Measurements from ENCODE around the gene UTP14C.
"Not testable (repeated sequence)": the region's sequence is repeated elsewhere in the genome, so short reads cannot be mapped to it uniquely, and the experiment has no call there.

Gene UTP14C

DNA sequence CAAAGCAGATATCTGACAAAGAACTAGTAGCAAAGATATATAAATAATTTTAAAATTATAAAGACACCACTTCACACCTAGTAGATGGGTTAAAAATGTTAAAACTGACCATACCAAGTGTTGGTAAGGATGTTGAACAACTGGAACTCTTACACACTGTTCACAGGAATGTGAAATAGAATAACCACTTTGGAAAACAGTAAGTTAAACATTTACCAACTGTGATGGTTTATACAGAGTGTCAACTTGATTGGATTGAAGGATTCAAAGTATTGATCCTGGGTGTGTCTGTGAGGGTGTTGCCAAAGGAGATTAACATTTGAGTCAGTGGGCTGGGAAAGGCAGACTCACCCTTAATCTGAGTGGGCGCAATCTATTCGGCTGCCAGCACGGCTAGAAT, 19.2 kb downstream of the UTP14C start:
- no peak for DNase-seq (ENCODE audit: low spot score)

DNA sequence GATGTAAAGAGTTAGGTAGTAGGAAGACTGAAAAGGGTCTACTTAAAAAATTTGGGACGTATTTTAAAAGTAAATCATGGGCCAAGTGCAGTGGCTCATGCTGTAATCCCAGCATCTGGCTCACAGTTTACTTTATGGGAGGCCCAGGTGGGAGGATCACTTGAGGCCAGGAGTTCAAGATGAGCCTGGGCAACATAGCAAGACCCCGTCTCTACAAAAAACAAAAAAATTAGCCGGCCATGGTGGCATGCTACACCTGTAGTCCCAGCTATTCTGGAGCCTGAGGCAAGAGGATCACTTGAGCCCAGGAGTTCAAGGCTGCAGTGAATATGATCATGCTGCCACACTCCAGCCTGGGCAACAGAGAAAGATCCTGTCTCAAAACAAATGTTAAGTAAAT, 23.0 kb downstream of the UTP14C start:
- no peak for DNase-seq (ENCODE audit: low spot score)

DNA sequence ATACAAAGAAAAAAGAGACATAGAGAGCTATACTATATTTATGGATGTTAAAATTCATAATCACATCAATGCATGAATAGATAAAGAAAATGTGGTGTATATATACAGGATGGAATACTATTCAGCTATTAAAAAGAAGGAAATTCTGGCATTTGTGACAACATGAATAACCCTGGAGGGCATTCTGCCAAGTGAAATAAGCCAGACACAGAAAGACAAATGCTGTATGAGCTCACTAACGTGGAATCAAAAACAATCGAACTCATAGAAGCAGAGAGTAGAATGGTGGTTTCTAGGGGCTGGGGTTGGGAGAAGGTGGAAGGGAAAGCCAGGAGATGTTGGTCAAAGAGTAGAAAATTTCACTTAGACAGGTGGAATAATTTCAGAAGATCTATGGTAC, 24.0 kb downstream of the UTP14C start:
- DNase-seq (ENCODE audit: low spot score), result no peak

DNA sequence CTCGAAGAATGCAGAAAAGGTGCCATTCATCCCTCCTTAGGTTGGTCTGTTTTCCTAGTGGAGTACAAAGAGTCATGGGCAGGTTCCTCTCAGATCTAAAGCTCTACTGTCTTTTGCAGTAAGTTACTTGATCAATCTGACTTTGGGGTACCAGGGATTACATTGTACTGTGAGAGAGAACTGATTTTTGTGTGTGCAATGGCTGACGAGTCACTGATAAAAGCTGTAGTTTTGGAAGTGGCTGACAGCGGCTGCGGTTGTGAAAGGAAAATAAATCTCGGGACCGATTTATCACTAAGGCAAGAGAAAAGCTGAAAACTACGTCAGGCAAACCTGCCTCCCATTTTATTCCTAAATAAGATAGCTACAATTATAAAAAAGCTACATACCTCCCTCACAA, 26.9 kb downstream of the UTP14C start:
- DNase-seq (ENCODE audit: low spot score), result no peak

DNA sequence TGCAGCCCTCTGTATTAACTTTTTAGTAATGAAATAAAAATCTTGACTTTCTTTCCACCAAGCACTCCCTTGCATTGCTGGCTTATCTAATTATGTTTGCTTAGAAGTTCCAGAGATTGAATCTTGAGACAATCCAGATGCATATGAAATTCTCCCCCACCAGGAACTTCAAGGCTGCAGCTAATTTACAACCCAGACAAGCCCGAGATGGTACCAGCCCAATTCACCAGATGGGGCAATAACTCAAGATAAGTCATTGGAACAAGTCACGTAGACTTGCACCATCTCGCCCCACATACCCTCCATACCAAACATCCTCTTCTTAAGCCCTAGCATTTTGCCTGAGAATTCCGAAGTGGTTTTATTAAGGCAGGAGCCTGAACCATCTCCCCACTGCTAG, 29.0 kb downstream of the UTP14C start:
- no peak for DNase-seq (ENCODE audit: low spot score)

DNA sequence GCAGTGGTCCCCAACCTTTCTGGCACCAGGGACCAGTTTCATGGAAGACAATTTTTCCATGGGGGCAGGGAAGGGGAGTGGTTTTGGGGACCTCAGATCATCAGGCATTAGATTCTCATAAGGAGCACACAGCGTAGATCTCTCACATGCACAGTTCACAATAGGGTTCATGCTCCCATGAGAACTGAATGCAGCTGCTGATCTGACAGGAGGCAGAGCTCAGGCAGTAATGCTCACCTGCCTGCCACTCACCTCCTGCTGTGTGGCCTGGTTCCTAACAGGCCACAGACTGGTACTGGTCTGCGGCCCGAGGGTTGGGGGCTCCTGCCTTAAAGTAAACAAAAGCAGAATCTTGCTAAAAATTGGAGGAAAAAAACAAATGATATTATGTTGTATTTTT, 36.6 kb downstream of the UTP14C start:
- not testable (repeated sequence) for DNase-seq (ENCODE audit: low spot score)

DNA sequence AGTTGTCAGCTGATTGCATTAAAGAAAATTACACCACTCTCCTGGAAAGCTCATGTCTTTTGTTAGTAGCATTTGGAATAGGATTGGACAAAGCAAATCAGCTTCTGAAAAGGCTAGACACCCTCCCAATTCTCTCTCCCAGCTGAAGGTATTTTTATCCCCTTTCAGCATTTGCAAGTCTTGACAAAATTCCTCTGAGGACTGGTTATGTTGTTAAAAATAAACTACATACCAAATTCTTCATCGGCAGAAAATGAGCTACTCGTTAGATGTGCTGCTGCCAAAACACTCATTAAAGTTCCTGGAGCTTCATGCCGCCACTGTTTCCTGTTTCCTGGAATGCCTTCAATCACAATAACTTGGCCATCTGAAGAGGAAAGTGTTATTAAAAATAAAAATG, 37.1 kb downstream of the UTP14C start:
- DNase-seq (ENCODE audit: low spot score), result peak; percentile 39

DNA sequence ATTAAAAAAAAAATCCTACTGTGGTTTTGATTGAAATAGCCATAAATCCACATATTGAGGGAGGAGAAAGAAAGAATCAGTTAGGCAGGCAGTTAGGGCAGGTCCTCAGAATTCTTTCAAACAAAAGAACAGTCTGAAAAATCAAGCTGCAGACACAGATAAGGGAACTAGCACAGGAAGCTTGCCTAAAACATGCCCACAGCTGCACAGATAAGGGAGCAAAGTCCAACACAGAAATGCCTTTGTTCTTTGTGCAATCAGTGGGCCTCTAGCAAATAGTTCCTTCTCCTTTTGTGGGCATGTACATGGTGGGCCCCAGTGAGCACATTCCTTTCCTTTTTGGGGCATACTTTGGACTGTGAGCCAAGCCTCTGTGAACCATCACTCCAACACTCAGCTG, 42.7 kb downstream of the UTP14C start:
- no peak for DNase-seq (ENCODE audit: low spot score)

DNA sequence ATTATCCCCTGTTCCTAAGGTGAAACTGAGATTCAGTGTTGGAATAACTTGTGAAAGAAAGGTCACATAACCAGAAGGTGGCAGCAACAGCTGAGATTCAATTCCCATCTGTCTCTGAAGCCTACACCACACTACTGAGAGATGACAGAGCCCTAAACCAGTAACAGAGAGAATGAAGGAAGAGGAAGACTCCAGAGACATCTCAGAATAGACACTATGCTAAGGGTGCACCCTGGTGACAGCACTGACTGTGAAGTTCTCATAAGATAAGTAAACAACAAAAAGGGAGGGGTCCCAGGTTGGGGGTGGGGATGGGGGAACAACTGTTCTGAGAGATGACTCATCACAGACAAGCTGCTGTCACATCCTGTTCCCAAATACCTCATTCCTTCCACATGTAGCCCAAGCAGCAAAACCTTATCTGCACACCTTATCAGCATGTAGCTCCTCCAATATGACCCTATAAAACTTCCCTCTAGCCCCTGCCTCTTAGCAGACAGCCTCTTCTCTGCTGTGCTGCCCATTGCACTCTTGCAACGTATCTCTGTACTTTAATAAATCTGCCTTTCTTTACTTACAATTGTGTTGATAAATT, 46.5 kb downstream of the UTP14C start:
- peak; percentile 55 for DNase-seq (ENCODE audit: low spot score)
